Stimulated activated CD4-positive, alpha-beta T cell treated with anti-CD3 and anti-CD28 coated beads, Interleukin-15, amount 100 ng/mL, for 1 hour (primary cell): ENCODE measurements around the gene FMN1.
"Not testable (repeated sequence)": the region's sequence is repeated elsewhere in the genome, so short reads cannot be mapped to it uniquely, and the experiment has no call there.

ENCODE experiments used
- DNase-seq, 2 donors: peaks; one replicate each; pipeline ENCODE4 v3.0.0-alpha.2; 2020; ENCODE audit warnings: low read depth in 1 of 2, low spot score in 1 of 2

FMN1 gene

DNA sequence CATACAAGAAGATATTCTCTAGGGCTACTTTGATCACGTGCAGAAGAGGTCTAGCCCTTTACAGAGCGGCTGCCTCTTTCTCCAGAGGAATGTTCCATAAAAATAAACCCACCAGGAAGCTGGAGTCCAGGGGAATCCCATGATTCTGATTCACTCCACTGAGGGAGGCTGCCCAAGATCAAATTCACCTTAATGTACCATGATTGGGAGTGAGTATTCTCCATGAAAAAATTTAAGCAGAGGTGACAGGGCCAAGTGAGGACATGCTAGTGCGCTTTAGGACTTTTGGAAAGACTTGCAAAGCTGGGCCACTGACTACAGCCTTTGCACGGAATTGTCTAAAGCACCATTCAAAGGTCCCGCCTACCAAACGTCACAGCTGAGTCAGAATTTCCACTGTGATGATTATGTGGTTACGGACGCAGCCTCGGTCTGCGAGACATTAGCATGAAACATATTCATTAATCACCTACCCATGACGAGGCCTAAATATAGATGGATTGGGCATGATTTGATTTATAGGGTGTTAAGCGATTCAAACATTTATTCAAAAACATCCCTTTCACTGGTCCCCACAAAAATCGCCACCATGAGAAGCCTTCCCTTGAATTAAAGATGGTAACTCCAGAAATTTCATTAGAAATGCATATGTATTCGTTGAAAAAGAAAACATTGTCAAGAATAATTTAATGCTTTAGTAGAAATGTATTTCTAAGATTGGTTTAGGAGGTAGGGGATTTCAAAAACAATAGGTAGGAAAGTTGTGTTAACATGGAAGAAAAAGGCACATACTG, 324.1 kb downstream of the FMN1 start:
- DNase-seq, result no peak

DNA sequence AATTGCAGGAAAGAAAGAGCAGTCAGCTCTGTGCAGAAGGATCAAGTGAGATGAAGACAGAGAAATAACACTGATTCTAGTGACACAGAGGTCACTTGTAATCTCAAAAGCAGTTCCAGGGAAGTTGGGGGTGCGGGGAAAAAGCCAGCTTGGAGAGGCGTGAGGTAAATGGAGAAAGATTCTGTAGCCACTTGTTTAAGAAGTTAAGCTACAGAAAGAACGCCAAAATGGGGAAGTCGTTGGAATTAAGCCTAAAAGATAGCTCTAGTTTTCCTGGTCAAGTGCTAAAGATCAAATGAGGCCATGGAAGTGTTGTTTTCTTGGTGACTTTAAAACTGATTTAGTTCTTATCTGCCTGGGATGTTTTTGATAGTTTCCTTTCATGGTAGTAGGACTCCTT, 324.7 kb downstream of the FMN1 start:
- no peak for DNase-seq

DNA sequence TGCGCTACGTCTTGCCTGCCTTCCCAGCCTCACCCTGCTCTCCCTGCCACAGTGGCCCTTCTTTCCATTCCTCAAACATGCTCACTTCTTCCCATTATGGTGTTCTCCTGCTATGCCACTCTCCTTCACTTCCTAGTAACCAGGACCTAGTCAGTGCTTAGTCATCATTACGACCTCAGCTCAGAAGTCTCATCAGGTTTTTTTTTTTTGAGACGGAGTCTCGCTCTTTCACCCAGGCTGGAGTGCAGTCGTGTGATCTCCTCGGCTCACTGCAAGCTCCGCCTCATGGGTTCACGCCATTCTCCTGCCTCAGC, 327.2 kb downstream of the FMN1 start:
- DNase-seq, result no peak

DNA sequence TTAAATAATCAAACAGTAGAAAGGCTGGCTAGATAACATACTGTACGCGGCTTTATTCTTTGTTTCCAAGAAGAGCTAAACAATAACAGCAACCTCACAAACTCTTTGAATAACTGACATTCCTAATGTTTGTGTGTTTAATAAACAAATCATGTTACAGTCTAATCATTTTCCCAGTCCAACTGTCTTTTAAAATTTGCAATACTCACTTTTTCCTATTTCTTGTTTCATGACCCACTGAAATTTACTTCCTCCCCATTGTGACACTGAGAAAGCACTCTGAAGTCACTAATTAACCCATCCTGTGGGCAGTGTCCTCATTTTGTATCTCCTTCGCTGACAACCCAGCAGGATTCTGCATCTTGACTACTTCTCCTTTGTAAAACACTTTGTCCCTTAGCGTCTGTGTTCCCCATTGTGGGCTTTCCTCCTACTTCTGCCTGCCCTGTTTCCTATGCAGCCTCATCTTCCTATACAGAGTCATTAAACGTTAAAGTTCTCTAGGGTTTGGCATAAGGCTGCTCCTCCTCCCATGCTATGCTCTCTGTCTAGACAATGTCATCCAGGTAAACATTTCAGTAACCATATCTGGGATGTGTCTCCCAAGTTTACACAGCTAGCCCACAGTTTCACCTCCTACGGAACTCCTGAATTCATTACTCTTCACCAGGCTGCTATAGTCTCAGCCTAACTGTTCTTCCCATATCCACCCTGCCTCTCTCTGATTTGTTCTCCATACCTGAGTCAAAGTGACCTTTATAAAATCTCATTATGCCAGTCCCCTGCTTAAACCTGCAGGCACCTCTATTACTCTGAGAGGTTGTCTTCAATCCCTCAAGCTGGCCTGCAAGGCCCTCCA, 327.8 kb downstream of the FMN1 start:
- no peak for DNase-seq

DNA sequence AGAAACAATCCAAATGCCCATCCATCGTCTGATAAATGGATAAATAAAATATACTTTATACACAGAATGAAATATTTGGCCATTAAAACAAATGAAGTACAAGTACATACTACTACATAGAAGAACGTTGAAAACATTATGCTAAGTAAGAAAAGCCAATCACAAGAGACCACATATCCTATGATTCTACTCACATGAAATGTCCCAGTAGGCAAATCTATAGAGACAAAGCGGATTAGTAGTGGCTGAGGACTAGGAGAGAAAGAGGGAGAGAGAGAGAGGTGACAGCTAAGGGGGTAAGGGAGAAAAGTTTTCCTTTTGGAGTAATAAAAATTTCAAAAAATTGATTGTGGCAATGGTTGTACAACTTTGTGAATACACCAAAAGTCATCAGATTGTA, 329.7 kb downstream of the FMN1 start:
- no peak for DNase-seq

DNA sequence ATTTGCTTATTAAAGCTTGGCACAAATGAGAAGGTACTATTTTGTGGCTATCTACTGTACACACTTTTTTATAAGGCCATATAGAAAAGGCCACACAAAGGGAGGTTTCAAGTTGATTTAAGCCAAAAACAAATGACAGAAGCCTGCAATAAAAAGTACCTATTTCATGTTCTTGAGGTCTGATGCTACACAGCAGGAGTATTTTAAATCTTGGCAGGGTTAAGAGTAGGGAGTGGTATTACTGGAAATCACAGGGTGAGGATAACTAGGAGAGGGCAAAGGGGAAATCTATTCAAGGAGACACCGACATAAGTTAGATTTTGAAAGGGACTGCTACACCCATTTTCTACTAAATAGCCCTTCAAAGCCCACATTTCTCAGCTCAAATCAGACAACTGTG, 330.5 kb downstream of the FMN1 start:
- no peak for DNase-seq

DNA sequence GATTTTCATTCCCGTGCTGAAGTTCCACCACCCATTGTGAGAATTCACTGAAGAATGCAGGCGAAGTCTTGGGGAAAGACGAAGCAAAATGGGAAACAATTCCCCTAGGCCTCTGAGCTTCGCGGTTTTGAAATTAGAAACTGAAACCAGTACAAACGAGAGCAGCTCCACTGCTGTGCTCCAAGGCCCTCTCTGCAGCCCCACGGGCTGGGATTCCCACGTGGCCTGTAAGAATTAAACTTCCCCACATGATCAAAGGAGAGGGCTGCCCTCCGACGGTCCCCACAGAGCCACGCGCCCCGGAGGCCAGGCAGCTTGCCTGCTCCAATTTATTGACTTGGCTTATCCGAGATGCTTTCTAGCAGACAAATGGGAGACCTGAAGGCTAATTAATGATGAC, 332.8 kb downstream of the FMN1 start:
- no peak for DNase-seq

DNA sequence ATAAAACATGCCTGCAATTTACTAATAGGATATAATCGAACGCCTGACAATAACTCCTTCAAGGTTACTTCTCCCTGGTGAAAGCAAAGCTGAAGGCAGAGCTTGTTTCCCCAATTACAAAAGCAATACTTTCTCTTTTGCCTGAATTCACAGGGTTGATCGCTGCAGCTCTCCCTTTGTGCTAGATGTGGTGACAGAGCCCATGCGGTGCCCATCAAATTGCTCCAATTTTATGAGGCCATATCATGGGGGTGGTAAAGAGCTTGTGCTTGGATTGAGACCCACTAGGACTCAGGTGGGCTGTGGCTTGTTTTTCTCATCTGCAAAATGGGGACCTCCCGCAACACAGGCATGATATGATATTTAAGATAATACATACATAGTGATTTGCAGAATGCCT, 333.3 kb downstream of the FMN1 start:
- DNase-seq, result no peak

DNA sequence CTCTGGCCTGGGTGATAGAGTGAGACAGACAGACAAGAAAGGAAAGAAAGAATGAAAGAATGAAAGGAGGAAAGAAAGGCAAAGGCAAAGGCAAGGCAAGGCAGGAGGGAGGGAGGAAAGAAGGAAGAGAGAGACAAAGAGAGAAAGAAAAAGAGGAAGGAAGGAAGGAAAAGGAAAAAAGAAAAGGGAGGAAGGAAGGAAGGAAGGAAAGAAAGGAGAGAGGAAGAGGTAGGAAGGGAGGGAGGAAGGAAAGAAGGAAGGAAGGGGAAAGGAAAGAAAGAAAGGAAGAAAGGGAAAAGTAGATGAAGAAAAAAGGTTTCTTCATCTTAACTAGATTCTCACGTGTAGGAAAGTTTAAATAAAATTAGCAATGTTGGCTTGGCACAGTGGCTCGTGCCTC, 334.5 kb downstream of the FMN1 start:
- no peak for DNase-seq

DNA sequence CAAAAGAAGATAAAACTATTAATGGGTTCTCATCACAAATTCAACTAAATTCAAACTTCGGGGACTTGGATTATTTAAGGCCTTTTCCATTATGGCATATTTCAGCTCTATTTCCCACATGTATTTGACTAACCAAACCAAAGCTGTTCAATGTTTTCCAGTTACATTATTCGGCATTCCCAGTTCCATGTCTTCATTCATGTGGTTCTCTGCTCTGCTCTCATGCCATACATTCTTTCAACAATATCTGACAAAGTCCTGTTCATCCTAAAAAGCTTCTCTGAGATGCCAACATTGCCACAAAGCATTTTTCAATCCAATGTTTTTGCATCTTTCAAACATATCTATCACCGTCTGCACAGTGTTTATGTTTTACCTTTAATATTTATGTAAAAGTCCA, 335.3 kb downstream of the FMN1 start:
- DNase-seq, result no peak

DNA sequence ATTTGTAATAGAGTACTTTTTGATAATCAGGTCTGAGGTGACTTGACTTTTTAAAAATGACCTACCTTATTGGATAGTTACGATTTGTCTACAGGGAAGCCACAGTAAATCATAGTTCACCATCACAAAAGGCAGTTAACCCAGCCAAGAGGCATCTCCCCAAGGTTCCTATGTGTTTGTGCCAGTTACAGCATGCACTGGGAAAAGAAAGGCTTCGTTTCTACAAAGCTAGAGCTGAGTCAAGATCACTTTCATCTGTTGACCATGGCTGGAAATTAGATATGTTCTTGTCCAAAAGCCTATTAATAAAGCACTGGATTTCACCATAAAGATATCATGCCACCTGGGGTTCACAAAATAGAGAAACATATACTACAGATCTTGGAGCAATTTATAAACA, 336.8 kb downstream of the FMN1 start:
- no peak for DNase-seq

DNA sequence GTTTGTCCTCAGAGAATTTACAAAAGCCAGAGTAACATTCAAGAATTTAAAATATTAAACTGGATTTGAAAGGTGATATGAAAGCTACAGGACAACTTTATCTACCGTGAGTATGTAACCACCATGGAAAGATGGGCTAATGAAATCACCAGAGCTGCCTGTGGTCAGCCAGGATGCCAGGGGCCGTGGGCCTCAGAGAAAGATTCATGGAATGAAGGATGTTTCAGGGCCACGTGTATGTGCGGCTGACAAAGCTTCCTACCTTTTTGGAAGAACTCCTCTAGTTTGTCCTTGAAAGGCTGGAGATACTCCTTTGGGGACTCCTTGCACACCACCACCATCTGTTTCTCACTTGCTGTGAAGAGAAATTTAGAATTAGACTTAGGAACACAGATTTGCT, 337.8 kb downstream of the FMN1 start:
- no peak for DNase-seq

DNA sequence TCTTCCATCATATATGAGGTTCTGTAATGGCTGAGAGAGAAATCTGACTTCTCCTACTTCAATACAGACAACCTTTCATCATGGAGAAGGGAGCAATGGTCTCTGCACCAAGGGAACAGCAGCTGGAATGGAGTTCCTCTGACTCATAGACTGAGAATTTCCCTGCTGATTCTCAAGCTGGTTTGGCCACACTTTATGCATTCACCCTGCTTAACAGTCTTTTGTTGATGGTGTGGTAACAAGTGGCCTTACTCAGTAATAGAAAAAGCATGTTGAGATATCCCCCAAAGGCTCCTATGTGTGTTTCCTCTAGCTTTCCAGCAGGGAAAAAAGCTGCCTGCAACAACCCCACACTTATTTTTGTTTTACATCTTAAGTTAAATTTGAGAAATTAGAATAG, 338.6 kb downstream of the FMN1 start:
- DNase-seq, result no peak

DNA sequence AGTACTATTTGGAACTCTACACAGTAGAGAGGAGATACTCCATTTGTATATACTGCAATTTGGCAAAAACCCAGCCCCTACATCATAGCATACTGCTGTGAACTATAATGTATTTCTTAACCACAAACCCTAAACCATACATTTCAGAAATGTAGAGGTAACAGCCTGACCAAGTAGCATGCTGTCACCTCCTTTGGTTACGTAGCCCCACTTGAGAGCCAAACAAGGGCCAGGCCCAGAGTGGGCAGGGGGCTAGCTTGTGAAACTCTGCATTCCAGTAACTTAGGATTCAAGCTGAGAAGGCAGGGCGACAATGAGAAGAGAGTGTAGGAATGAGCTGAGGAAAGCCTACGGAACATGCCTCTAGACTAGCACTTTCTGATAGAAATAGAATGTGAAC, 340.9 kb downstream of the FMN1 start:
- no peak for DNase-seq

DNA sequence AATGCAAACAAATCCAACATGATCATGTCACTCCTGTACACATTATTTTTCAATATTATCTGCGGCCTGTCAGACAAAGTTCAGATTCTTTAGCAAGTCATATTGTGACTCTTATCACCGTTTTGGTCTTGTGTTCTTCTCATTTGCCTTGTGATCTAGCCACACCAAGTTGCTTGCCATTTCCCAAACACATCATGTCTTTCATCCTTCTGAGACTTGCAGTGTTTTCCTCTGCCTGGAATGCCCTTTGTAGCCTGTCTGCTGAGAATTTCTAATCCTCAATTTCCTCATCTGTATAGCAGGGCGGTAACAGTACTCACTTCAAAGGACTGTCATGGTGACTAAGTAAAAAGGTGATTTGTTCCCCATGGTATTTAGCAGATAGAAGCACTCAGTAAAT, 341.7 kb downstream of the FMN1 start:
- DNase-seq, result no peak

DNA sequence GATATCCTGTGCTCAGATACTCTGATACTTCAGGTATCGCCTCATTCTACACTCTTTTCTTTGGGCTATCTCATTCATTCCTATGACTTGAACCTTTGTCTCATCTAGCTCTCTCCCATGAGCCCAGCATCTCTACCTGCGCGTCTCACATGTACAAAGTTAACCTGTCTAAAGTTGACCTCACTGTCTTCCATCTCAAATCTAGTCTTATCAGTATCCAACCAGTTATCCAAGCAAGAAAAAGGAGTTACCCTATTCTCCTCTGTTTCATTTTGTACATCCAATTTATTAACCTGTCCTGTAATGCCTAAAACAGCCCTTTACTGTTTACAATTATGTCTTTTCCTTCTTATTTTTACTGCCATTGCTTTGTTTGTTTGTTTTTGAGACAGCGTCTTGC, 342.5 kb downstream of the FMN1 start:
- DNase-seq, result no peak

DNA sequence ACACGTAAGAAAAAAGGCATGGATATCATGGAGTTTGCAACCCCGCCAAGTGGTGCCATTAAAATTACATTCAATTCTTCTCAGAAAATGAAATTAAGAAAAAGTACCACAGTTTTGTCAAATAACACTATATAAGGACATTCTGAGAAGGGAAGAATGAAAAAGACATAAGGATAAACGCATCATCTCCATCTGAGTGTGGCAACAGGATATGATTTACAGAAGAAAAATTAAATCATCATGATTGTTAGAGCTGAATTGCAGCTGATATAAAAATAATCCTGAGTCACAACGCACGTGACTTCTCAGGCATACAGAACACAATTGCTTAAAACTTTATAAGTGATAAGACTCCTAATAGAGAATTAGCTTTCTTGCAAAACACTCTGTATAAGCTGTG, 342.9 kb downstream of the FMN1 start:
- no peak for DNase-seq

DNA sequence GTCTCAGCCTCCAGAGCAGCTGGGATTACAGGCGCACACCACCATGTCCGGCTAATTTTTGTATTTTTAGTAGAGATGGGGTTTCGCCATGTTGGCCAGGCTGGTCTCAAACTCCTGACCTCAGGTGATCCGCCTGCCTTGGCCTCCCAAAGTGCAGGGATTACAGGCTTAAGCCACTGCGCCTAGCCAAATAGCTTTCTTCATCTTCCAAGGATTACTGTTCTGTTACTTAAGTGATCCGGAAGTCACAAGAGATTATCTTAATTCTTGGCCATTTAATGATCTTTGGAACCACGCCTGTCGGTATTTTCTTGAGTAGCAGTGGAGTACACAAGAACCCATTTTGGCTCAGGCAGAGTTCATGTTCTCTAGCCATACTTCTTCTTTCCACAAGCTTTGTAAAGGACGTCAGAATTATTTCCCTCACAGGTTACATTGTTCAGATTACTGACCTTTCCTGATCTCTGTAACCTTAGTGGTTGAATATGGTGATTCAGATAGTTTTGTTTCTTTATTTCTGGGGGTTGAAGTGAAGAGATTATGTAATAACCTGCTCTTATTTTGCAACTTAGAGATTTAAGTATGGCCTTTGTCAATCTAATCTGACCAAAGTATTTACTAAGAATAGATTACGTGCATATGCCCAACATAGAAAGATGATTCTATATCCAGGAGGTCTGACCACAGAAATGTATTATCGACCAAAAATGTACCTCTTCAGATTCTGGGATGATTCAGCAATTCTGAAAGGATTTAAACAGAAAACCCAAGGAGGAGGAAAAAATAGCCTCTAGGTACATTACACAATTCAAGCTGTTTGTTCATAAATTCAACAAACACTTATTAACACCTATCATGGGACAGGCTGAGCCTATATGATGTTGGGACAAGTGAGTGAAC, 344.5 kb downstream of the FMN1 start:
- DNase-seq, result no peak

DNA sequence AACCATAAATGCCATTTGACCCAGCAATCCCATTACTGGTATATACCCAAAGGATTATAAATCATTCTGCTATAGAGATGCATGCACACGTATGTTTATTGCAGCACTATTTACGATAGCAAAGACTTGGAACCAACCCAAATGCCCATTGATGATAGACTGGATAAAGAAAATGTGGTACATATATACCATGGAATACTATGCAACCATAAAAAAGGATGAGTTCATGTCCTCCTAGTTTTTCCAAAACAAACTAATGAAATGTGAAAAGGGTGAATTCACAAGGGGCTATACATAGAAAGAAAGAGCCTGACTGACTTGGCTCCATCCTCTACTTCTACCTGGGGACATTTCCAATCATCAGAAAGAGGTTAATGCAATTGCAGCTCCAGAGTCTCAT, 347.8 kb downstream of the FMN1 start:
- not testable (repeated sequence) for DNase-seq

DNA sequence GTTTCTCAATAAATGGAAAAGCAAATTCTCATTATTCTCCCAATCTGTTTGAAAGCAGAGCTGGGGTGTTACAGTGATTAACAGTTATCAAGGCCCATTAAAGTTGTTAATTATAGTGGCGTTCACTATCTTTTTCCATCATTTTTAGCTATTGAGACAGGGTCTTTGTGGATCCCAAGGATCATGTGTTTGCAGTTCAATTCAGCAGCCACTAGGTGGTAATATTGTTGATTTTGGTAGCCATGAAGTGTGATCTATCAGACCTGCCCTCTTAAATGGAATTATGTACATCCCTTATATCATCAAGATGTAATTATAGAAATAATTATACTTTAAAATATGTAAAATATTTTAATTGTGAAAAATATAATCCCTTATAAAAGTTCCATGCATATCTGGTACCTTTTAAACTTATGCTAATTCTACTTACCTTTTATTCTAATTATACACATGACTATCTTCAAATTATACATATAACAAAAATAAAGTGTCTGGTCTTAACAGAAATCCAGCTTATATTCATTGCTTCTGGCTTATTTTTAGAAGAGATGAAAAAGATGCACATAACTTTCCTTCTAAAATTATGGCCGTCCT, 350.3 kb downstream of the FMN1 start:
- no peak for DNase-seq

DNA sequence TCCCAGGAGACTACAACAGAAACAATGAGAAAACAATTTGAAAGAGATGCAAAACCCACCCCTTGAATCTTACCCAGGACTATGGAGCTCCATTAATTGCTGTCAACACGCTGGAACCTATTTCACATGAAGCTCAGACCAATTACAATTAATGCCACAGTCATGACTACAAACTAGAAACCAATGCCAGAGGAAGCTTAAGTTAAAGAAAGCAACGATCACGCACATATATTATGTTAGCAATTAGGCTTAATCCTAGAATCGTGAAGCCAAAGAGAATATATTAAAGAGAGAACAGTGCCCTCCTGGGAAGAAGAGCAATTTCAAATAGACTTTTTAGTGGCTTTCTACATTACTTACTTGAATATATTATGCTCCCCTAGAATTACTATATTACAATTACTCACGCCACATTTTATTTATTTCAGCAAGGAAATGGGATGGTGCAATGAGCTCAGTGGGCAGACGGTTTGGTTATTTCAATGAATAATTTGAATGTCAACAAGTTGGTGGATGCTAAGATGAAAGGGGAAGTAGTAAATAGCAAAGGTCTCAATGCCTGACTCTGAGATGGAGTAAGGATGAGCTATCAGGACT, 351.2 kb downstream of the FMN1 start:
- DNase-seq, result no peak
